Peyer's patch (tissue), 4 donors: ENCODE measurements around the gene NUDT16L1.

Experiments
- CTCF ChIP-seq, 6 experiments: fragments of 450-650 bp in 4 of 6; fragments of 200-600 bp in 2 of 6; sonication (generic) in 1 of 6; IDR thresholded peaks; one replicate each; pipeline ENCODE4 v1.5.1; 2017 to 2019; ENCODE audit warnings: antibody characterized with exemption in 6 of 6, mild to moderate bottlenecking in 3 of 6, moderate library complexity in 1 of 6
- POLR2A ChIP-seq, 2 donors: fragments of 450-650 bp; IDR thresholded peaks; one replicate each; pipeline ENCODE4 v1.5.1; 2017; ENCODE audit warnings: antibody characterized with exemption in 2 of 2, mild to moderate bottlenecking in 2 of 2, moderate library complexity in 2 of 2

GRCh38 chr16:4677994-4678393, 15.4 kb upstream of the NUDT16L1 start:
- TF ChIP-seq CTCF (IDR thresholded peaks at IDR 0.05) = no peak
- no peak for TF ChIP-seq POLR2A (IDR thresholded peaks at IDR 0.05)
